ENCODE data around the gene OBI1.
"Not testable (repeated sequence)": the region's sequence is repeated elsewhere in the genome, so short reads cannot be mapped to it uniquely, and the experiment has no call there.

OBI1 gene

GRCh38 chr13:78649997-78650716, 8.8 kb downstream of the OBI1 start:
- DNase-seq (ENCODE audit: low read depth) = no peak

GRCh38 chr13:78647109-78647678, 11.8 kb downstream of the OBI1 start:
- not testable (repeated sequence) for DNase-seq (ENCODE audit: low read depth)

GRCh38 chr13:78638216-78638615, 20.7 kb downstream of the OBI1 start:
- DNase-seq (ENCODE audit: low read depth) = no peak

- no peak for DNase-seq (ENCODE audit: low read depth)
Observed at GRCh38 chr13:78636495-78636894, 22.5 kb downstream of the OBI1 start.

GRCh38 chr13:78632996-78633395, 26.0 kb downstream of the OBI1 start:
- no peak for DNase-seq (ENCODE audit: low read depth)

- no peak for DNase-seq (ENCODE audit: low read depth)
Observed at GRCh38 chr13:78631077-78631476, 27.9 kb downstream of the OBI1 start.

- no peak for DNase-seq (ENCODE audit: low read depth)
Observed at GRCh38 chr13:78630511-78630910, 28.4 kb downstream of the OBI1 start.

GRCh38 chr13:78625384-78625783, 33.6 kb downstream of the OBI1 start:
- no peak for DNase-seq (ENCODE audit: low read depth)

GRCh38 chr13:78623132-78623531, 35.8 kb downstream of the OBI1 start:
- DNase-seq (ENCODE audit: low read depth) = no peak

GRCh38 chr13:78620936-78621470, 38.0 kb downstream of the OBI1 start:
- DNase-seq (ENCODE audit: low read depth) = no peak

- no peak for DNase-seq (ENCODE audit: low read depth)
Observed at GRCh38 chr13:78618411-78618810, 40.5 kb downstream of the OBI1 start.

GRCh38 chr13:78611040-78611439, 47.9 kb downstream of the OBI1 start:
- no peak for DNase-seq (ENCODE audit: low read depth)

GRCh38 chr13:78610381-78610883, 48.5 kb downstream of the OBI1 start:
- DNase-seq (ENCODE audit: low read depth) = no peak

- no peak for DNase-seq (ENCODE audit: low read depth)
Observed at GRCh38 chr13:78609464-78610205, 49.3 kb downstream of the OBI1 start.

GRCh38 chr13:78608688-78609463, 50.1 kb downstream of the OBI1 start:
- no peak for DNase-seq (ENCODE audit: low read depth)

- DNase-seq (ENCODE audit: low read depth) = no peak
Observed at GRCh38 chr13:78608252-78608687, 50.7 kb downstream of the OBI1 start.

- DNase-seq (ENCODE audit: low read depth) = no peak
Observed at GRCh38 chr13:78607409-78608251, 51.3 kb downstream of the OBI1 start.

GRCh38 chr13:78606471-78607408, 52.2 kb downstream of the OBI1 start:
- no peak for DNase-seq (ENCODE audit: low read depth)

- no peak for DNase-seq (ENCODE audit: low read depth)
Observed at GRCh38 chr13:78604782-78605611, 54.0 kb downstream of the OBI1 start.
